Measurements from ENCODE around the gene TMED1.
"Not testable (repeated sequence)": the region's sequence is repeated elsewhere in the genome, so short reads cannot be mapped to it uniquely, and the experiment has no call there.

TMED1 gene

DNA sequence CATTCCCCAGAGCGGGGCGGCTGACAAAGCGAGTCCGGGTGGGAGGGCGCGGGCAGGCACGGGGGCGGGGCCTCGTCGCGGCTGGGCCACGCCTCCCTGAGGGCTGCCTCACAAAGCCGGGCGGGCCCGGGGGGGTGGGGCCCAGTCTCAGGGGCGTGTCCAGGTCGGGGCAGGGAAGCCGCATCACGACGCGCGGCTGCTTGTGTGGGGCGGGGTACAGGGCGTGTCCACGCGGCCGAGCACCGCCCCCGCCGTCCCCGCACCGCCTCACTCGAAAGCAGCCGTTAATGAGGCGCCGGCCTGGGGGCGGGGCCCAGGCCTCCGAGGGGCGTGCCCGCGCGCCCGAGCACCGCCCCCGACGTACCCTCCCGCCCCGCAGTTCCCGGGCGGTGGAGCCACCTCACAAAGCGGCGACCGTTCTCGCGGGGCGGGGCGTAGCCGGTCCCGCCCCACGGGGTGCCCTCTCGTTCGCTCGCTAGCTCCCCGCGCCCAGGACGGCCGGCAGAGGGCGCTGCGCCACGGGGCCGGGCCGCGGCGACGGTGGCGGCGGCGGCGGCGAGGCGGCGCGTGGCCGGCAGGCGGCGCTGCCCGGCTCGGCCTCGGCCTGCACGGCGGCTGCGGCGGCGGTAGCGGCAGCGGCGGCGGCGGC lies 35.1 kb upstream of the TMED1 start, which contains the start of gene CARM1:
Gene CARM1, plus strand, starts transcription at position 599 of the 649 bp plus-strand sequence. CDS start 150 bp downstream, outside the sequence.
- Mint-ChIP-seq H3K36me3 (peaks cover 5 to 13% of the 10 kb centered on the region in 2 donors), H3K9me3 (no peaks in the 10 kb centered on the region), H3K4me1 (peaks cover 30 to 67% of the 10 kb centered on the region in 2 donors), H3K27ac (peak within 1 kb of the TSS; percentile 89), H3K4me3 (peak within 1 kb of the TSS; percentile 88 to 90), H3K27me3 (no peaks in the 10 kb centered on the region)
- peak; percentile 97 for DNase-seq
- peak; percentile 81 to 87 for ATAC-seq (replicated peaks)

DNA sequence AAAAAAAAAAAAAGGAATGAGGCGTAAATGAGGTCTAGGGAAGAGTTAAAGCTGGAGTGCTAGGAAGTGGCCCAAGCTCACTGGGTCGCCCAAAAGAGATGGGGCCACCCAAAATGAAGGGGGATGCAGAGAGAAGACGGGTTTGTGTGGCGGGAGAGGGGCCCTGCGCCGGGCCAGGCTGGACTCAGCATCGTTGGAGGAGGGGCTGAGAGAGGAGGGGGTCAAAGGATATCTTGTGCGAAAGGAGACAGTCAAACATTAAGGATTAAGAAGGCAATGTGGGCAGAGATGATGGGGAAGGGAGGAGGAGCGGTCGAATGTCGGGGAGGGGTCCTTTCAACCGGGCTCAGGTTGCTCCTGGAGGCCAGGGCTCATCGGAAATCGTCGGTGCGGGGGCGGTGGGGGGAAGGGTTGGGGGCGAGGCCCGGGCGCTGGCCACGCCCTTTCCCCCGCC lies 34.5 kb upstream of the TMED1 start:
- ATAC-seq (replicated peaks) (peak in 1 of 2 donors; percentile 0), DNase-seq (no peak)
- peaks cover 30 to 65% of the 10 kb centered on the region in 2 donors for H3K4me1 Mint-ChIP-seq
- H3K27ac Mint-ChIP-seq: peak overlapping the region; percentile 70
- no peaks in the 10 kb centered on the region for H3K27me3 Mint-ChIP-seq
- peaks cover 5 to 13% of the 10 kb centered on the region in 2 donors for H3K36me3 Mint-ChIP-seq
- H3K4me3 Mint-ChIP-seq: peak overlapping the region; percentile 83 to 90
- no peaks in the 10 kb centered on the region for H3K9me3 Mint-ChIP-seq

DNA sequence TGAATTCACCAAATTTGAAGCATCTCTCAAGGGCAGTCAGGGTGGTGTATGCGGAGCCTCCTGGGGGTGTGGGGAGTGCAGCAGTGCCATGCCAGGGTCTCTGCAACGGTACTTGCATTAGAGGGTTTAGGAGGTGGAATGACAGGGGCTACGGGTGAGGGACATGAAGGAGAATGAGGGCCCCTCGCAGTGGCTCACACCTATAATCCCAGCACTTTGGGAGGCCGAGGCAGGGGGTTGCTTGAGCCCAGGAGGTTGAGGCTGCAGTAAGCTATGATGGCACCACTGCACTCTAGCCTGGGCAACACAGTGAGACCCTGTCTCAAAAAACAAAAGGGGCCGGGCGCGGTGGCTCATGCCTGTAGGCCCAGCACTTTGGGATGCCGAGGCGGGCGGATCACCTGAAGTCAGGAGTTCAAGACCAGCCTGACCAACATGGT lies 33.9 kb upstream of the TMED1 start:
- Mint-ChIP-seq H3K27ac (peak overlapping the region; percentile 81), H3K4me3 (peak overlapping the region; percentile 64 to 90), H3K4me1 (peaks cover 29 to 58% of the 10 kb centered on the region in 2 donors)
- H3K27me3 Mint-ChIP-seq; H3K36me3 Mint-ChIP-seq; ATAC-seq (replicated peaks); H3K9me3 Mint-ChIP-seq; DNase-seq: not testable (repeated sequence)

DNA sequence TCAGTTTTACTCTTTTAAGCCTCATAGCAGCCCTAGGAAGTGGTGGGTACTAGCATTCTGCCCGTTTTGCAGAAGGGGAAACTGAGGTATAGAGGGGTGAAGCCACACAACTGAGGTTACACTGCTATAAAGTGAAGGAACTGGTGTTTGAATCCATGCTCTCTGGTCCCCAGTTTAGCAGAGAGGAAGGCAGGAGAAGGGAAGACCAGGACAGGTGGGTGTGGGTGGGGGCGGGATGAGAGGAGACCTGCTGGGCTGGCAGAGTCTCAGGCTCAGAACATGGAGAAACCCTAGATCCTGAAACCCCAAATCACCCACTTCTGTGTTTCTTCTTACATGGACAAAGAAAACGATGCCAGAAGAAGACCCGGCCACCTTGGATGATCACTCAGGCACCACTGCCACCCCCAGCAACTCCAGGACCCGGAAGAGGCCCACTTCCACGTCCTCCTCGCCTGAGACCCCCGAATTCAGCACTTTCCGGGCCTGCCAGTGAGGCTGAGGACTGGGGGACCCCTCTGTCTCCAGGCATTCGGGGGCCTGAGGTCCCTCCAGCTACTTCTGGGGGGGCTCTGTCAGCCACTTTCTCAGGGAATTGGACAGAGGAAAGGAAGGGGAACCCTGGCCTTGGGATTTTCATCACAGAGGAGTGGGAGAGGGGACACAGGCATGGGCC lies 33.0 kb upstream of the TMED1 start:
- Mint-ChIP-seq H3K36me3 (peaks cover 3 to 5% of the 10 kb centered on the region in 2 donors), H3K9me3 (no peaks in the 10 kb centered on the region), H3K27me3 (no peaks in the 10 kb centered on the region), H3K4me3 (peak overlapping the region in 1 of 2 donors; percentile 11), H3K4me1 (peaks cover 32 to 61% of the 10 kb centered on the region in 2 donors), H3K27ac (peak overlapping the region; percentile 76)
- no peak for DNase-seq
- ATAC-seq (replicated peaks): no peak

DNA sequence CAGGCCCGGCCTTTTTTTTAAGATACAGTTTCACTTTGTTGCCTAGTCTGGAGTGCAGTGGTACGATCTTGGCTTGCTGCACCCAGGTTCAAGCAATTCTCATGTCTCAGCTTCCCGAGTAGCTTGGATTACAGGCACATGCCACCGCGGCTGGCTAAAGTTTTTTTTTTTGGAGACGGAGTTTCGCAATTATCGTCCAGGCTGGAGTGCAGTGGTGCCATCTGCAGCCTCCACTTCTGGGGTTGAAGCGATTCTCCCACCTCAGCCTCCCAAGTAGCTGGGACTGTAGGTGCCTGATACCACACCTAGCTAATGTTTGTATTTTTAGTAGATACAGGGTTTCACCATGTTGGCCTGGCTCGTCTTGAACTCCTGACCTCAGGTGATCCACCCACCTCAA lies 30.5 kb upstream of the TMED1 start:
- H3K27me3 Mint-ChIP-seq: no peaks in the 10 kb centered on the region
- DNase-seq (no peak), ATAC-seq (replicated peaks) (no peak)
- H3K9me3 Mint-ChIP-seq: no peaks in the 10 kb centered on the region
- H3K27ac Mint-ChIP-seq: no peak overlapping the region
- no peak overlapping the region for H3K4me3 Mint-ChIP-seq
- H3K36me3 Mint-ChIP-seq: no peaks in the 10 kb centered on the region
- peaks cover 24 to 46% of the 10 kb centered on the region in 2 donors for H3K4me1 Mint-ChIP-seq

DNA sequence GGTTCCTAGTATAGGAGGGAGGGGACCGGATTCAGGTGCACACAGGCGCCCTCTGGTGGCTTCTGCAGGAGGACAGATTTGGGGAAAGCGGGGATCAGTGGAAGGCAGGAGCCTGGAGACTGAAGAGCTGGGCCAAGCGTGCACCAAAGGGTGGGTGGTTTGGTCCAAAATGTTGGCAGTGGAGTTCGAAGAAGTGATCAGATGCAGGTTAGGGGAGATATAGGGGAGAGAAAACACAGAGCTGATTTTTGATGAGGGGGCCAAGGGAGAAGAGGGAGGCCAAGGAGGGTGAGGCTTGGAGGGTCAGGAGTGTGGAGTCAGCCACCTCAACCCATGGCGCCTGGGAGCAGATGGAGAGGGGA lies 28.5 kb upstream of the TMED1 start:
- no peaks in the 10 kb centered on the region for H3K27me3 Mint-ChIP-seq
- no peaks in the 10 kb centered on the region for H3K9me3 Mint-ChIP-seq
- peaks cover 18 to 32% of the 10 kb centered on the region in 2 donors for H3K4me1 Mint-ChIP-seq
- peak overlapping the region in 1 of 2 donors; percentile 46 for H3K4me3 Mint-ChIP-seq
- peak; percentile 66 for DNase-seq
- ATAC-seq (replicated peaks): peak; percentile 73 to 74
- peak overlapping the region; percentile 22 for H3K27ac Mint-ChIP-seq
- H3K36me3 Mint-ChIP-seq: no peaks in the 10 kb centered on the region

DNA sequence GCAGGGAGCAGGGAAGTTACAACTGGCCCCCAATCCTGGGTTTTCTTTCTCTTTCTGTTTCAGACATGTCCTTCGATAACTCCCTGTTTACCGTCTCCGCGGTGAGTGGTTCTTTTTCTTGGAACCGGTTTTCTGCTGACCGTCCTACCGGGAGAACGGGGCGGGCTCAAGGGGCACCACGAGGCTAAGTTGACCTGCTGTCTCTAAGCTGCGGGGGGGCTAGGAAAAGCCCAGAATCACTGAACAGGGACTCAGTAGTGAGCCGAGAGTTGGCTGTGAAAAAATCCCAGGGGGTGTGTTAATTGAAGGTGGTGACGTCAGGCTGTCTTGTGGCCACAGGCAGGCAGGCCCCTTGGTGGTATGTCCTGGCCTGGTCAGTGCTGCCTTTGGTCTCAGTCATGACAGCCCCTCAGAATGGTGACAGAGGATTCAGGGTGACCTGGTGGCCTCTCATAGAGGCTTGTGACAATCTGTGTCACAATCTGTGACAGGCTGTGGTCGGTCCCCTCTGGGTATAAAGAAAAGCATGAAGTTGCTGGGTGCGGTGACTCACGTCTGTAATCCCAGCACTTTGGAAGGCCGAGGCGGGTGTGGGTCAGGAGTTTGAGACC lies 27.2 kb upstream of the TMED1 start:
- Mint-ChIP-seq H3K9me3 (no peaks in the 10 kb centered on the region), H3K36me3 (no peaks in the 10 kb centered on the region), H3K27ac (peak overlapping the region; percentile 56), H3K4me3 (no peak overlapping the region), H3K27me3 (no peaks in the 10 kb centered on the region), H3K4me1 (peaks cover 15 to 23% of the 10 kb centered on the region in 2 donors)
- ATAC-seq (replicated peaks) (no peak), DNase-seq (no peak)

DNA sequence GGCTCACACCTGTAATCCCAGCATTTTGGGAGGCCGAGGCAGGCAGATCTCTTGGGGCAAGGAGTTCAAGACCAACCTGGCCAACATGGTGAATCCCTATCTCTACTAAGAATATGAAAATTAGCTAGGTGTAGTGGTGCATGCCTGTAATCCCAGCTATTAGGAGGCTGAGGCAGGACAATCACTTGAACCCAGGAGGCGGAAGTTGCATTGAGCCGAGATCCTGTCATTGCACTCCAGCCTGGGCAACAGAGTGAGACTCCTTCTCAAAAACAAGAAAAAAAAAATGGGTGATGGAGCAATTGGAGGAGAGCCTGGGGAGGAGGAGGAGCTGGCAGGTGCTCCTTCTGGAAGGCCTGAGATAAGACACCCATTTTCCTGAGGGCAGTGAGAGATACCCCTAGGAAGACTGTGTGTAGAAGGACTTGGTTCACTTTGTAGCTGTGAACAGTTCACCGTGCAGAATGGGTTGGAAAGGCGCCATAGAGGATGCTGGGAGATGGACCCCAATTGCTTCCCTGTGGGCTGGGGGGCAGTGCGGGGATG lies 26.6 kb upstream of the TMED1 start:
- no peak for DNase-seq
- H3K9me3 Mint-ChIP-seq: no peaks in the 10 kb centered on the region
- H3K4me1 Mint-ChIP-seq: peaks cover 9 to 17% of the 10 kb centered on the region in 2 donors
- no peaks in the 10 kb centered on the region for H3K27me3 Mint-ChIP-seq
- H3K4me3 Mint-ChIP-seq: no peak overlapping the region
- ATAC-seq (replicated peaks): no peak
- H3K27ac Mint-ChIP-seq: no peak overlapping the region
- H3K36me3 Mint-ChIP-seq: no peaks in the 10 kb centered on the region

DNA sequence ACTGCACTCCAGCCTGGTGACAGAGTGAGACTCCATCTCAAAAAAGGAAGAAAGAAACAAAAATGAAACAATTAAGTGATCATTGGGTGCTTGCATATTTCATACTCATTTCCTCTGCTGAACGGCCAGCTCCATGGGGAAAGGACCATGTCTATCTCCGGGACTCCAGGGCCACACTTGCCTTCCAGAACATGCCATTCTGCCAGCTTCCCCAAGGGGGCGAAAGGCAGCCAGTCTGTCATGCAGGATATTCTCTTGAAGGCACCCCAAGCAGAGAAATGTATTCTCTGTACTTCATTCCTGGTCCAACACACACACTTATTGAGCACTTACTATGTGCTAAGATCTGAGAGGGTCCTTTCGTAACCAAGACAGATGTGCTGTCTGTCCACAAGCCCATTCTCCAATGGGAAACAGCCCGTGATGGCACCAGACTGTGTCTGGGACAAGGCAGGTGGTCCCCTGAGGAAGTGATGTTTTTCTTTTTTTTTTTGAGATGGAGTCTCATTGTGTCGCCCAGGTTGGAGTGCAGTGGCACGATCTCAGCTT lies 25.2 kb upstream of the TMED1 start:
- H3K27me3 Mint-ChIP-seq: no peaks in the 10 kb centered on the region
- peak; percentile 38 to 48 for ATAC-seq (replicated peaks)
- no peaks in the 10 kb centered on the region for H3K9me3 Mint-ChIP-seq
- peak overlapping the region; percentile 9 for H3K27ac Mint-ChIP-seq
- no peaks in the 10 kb centered on the region for H3K36me3 Mint-ChIP-seq
- H3K4me3 Mint-ChIP-seq: no peak overlapping the region
- peaks cover 8 to 11% of the 10 kb centered on the region in 2 donors for H3K4me1 Mint-ChIP-seq
- no peak for DNase-seq

DNA sequence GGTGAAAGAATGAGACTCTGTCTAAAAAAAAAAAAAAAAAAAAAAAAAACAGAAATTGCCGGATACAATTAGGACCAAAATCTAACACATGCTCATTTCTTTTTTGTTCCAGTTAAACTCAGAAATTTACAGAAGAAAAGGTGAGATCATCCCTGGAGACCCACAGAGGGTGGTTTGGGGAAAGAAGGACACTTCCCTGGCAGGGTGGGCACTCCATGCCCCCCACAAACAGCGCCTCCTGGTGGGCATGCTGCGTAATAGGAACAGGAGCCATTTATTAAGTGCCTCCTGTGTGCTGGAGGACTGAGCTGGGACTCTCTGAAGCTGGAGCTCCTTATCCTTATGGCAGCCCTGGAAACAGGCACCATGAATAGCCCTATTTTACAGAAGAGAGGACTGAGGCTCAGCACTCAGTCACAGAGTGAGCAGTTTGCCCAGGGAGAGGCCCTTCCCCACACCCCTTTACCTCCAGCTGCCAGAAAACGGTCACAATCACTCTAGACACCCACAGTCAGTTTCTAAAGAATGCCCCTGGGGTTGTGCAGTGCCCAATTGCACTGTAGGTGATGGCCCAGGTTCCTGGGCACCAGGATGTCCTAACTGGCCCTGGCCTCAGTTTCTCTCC lies 22.3 kb upstream of the TMED1 start:
- no peak overlapping the region for H3K4me3 Mint-ChIP-seq
- H3K27me3 Mint-ChIP-seq: no peaks in the 10 kb centered on the region
- H3K36me3 Mint-ChIP-seq: no peaks in the 10 kb centered on the region
- H3K27ac Mint-ChIP-seq: no peak overlapping the region
- no peaks in the 10 kb centered on the region for H3K9me3 Mint-ChIP-seq
- no peak for DNase-seq
- peaks cover 0 to 1% of the 10 kb centered on the region in 2 donors for H3K4me1 Mint-ChIP-seq
- peak; percentile 42 to 49 for ATAC-seq (replicated peaks)

DNA sequence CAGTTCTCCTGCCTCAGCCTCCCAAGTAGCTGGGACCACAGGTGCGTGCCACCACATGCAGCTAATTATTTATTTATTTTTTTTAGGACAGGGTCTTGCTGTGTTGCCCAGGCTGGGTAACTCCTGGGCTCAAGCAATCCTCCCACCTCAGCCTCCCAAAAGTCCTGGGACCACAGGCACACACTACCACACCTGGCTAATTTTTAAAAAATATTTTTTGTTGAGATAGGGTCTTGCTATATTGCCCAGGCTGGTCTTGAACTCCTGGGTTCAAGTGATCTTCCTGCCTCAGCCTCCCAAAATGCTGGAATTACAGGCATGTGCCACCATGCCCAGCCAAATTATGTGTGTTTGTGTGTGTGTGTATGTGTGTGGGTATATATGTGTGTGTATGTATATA lies 20.9 kb upstream of the TMED1 start:
- not testable (repeated sequence) for H3K27ac Mint-ChIP-seq; ATAC-seq (replicated peaks)

DNA sequence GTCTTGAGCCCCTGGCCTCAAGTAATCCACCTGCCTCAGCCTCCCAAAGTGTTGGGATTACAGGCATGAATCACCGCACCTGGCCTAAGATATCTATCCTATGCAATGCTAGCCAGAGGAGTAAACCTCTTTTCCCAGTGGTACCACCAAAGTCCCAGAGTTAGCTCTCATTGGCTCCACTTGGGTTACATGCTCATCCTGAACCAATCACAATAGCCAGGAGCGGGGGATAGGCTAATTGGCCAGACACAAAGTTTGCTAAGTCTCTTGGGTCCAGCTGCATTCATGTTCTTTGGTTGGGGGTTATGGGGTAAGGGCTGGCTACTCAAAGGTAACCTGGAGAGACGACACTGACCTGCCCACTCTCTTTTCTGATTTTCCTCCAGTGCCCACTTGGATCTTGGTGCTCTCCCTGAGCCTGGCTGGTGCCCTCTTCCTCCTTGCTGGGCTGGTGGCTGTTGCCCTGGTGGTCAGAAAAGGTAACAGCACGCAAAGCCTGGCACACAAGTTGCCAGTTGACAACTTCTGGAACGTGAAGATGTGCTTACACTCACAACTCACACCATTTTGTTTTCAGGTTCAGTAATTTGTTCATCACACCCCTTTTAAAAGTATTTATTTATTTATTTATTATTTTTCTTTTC lies 20.0 kb upstream of the TMED1 start:
- H3K36me3 Mint-ChIP-seq: peaks cover 0 to under 1% of the 10 kb centered on the region in 2 donors

More for the DNA sequence above, 20.9 kb upstream of the TMED1 start:
- not testable (repeated sequence) for DNase-seq, H3K4me3 Mint-ChIP-seq, H3K36me3 Mint-ChIP-seq, H3K27me3 Mint-ChIP-seq, H3K4me1 Mint-ChIP-seq, H3K9me3 Mint-ChIP-seq

DNA sequence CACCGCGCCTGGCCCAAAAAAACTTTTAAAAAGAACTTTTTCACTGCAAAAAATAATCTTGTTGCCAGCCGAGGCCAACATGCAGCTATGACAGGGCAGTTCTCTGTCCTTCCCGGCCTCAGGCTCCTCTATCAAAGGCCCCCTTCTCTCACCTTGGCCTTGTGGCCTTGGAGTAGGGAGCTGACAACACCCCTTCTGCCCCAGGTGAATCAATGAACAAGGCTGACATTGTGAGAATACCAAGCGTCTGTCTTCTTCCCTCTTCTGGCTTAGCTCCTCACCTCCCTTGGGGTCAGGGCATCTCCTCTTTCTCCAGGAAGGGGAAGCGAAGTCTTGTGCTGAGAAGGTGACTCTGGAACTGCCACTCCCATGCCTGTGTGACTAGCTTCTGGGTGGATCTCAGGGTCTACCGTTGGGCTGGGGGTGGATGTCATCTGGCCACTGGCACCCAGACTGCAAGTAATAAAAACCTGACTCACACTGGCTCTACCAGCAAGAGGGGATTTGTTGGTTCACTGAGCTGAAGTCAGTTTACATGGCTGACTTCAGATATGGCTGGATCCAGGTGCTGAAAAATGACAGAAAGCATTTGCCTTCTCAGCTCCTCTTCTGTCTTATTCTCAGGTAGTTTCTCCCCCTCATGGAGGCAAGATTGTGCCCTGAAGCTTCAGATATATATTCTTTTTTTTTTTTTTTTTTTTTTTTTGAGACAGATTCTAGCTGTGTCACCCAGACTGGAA lies 18.5 kb upstream of the TMED1 start:
- Mint-ChIP-seq H3K4me3 (no peak overlapping the region), H3K36me3 (peaks cover 0 to 2% of the 10 kb centered on the region in 2 donors), H3K9me3 (no peaks in the 10 kb centered on the region), H3K27ac (no peak overlapping the region), H3K4me1 (peaks cover 0 to 1% of the 10 kb centered on the region in 2 donors), H3K27me3 (peaks cover 0 to 7% of the 10 kb centered on the region in 2 donors)
- ATAC-seq (replicated peaks): no peak
- DNase-seq: no peak

More for the DNA sequence above, 20.0 kb upstream of the TMED1 start:
- H3K9me3 Mint-ChIP-seq: no peaks in the 10 kb centered on the region
- ATAC-seq (replicated peaks): peak; percentile 51 to 73
- DNase-seq: no peak
- H3K27me3 Mint-ChIP-seq: peaks cover 0 to under 1% of the 10 kb centered on the region in 2 donors
- no peak overlapping the region for H3K4me3 Mint-ChIP-seq
- no peak overlapping the region for H3K27ac Mint-ChIP-seq
- H3K4me1 Mint-ChIP-seq: peaks cover 0 to 1% of the 10 kb centered on the region in 2 donors

Data from stimulated activated naive B cell treated with anti-CD40 and anti-IgM and Interleukin-4, amounts not matched to agents 10 μg/mL and 1 μg/mL and 100 μg/mL, for 72 hours (primary cell).